Measurements from ENCODE around the gene CAPN11.
"Not testable (repeated sequence)": the region's sequence is repeated elsewhere in the genome, so short reads cannot be mapped to it uniquely, and the experiment has no call there.

CAPN11 gene

GRCh38 chr6:44179648-44180047, 21.0 kb downstream of the CAPN11 start:
- no peak for DNase-seq (ENCODE audit: low read depth in 1 of 2, low spot score in 1 of 2)

DNA sequence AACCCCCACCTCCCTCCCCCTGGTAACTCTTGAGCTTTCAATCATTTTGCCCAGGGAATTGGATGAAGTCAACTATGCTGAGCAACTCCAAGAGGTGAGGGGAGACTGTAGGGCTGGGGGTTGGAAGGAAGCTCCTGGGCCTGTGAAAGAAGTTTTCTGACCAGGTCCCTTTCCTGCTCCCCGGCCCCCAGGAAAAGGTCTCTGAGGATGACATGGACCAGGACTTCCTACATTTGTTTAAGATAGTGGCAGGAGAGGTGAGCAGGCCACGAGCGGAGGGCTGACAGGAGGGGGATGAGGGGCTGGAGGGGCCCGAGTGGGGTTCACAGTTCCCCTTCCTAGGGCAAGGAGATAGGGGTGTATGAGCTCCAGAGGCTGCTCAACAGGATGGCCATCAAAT, 21.8 kb downstream of the CAPN11 start:
- DNase-seq (ENCODE audit: low read depth in 1 of 2, low spot score in 1 of 2), result no peak

GRCh38 chr6:44180886-44181285, 22.3 kb downstream of the CAPN11 start:
- DNase-seq (ENCODE audit: low read depth in 1 of 2, low spot score in 1 of 2), result no peak

GRCh38 chr6:44181784-44182183, 23.2 kb downstream of the CAPN11 start:
- not testable (repeated sequence) for DNase-seq (ENCODE audit: low read depth in 1 of 2, low spot score in 1 of 2)

GRCh38 chr6:44182911-44183390, 24.3 kb downstream of the CAPN11 start:
- DNase-seq (ENCODE audit: low read depth in 1 of 2, low spot score in 1 of 2), result no peak

DNA sequence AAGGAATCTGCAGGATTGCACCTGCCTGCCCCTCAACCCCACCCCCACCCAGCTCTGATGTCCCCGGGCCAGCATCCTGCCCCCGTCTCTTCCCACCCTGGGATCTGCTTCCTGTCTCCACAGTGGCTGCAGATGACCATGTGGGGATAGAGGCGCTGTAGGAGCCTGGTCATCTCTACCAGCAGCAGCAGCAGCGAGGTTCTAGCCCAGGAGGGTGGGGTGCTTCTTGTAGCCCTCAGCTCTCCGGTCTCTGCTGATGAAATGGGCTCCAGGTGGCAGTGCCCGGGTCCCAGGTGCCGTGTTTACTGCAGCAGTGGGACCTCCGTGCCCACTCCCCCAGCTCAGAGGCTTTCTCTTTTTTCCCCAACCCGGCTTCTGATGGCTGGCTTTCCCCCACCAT, 25.2 kb downstream of the CAPN11 start:
- DNase-seq (ENCODE audit: low read depth in 1 of 2, low spot score in 1 of 2), result no peak

- not testable (repeated sequence) for DNase-seq (ENCODE audit: low read depth in 1 of 2, low spot score in 1 of 2)
Measured at GRCh38 chr6:44185356-44185755, 26.7 kb downstream of the CAPN11 start.

GRCh38 chr6:44185953-44186634, 27.5 kb downstream of the CAPN11 start:
- DNase-seq (ENCODE audit: low read depth in 1 of 2, low spot score in 1 of 2), result no peak

- no peak for DNase-seq (ENCODE audit: low read depth in 1 of 2, low spot score in 1 of 2)
Measured at GRCh38 chr6:44186635-44187025, 28.0 kb downstream of the CAPN11 start.

DNA sequence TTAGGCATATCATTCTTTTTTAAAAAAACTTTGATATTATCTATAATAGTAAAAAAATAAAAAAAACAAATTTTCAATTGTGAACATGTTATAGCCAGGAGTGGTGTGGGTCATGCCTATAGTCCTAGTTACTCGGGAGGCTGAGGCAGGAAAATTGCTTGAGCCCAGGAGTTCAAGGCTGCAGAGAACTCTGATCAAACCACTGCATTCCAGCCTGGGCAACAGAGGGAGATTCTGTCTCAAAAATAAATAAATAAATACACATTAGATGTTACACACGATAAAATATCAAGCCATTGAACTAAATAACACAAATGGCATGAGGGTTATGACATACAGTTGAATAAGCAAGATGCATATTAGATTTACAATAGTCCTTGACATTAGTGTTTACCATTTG, 30.2 kb downstream of the CAPN11 start:
- DNase-seq (ENCODE audit: low read depth in 1 of 2, low spot score in 1 of 2), result no peak

DNA sequence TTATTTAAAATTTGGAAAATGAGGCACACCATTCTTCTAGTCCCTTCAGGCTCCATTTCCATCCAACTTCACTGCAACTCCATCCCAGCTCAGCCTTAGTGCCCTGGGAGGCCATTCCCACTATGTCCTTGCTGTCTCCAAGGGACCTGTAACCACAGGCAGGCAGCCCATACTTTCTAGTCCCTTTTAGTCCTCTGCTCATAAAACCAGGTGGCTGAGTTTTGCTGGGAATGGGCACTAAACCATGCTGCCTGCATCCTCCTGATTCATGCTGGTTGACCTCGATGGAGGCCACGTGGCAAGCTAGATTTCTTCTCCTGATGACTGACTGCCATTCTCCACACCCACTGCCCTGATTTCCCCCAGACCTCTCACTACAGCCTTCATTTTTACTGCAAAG, 30.6 kb downstream of the CAPN11 start:
- DNase-seq (ENCODE audit: low read depth in 1 of 2, low spot score in 1 of 2), result no peak

GRCh38 chr6:44190715-44191114, 32.1 kb downstream of the CAPN11 start:
- DNase-seq (ENCODE audit: low read depth in 1 of 2, low spot score in 1 of 2), result no peak

DNA sequence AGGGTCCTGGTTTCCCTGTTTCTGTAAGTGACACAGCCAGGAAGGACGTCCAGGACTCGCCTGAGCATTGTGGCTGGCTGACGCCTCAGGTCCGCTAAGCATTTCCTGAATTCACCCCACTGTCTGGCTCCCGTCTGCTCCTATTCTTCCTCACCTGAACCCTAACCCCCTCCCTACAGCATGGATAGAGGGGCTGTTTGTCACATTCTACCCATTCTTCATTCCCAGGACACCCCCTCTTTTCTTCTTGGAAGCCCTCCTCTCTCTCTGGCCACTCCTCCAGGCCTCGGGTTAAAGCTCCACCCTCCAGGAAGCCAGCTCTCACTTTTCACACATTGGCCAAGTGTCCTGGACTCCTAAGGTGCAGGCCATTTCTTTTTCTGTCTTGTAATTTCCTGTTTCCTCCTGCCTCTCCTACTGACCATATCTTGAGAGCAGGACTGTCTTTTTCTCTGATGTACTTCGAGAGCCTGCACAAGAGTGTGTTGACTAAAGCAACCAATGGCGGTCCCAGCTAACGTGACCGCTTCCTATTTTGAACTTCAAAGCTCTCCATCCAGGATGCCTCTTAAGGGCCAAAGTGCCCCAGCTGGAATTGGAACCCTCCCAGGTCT, 33.9 kb downstream of the CAPN11 start:
- DNase-seq (ENCODE audit: low read depth in 1 of 2, low spot score in 1 of 2), result no peak

- no peak for DNase-seq (ENCODE audit: low read depth in 1 of 2, low spot score in 1 of 2)
Measured at GRCh38 chr6:44193307-44193910, 34.8 kb downstream of the CAPN11 start.

GRCh38 chr6:44194326-44194725, 35.7 kb downstream of the CAPN11 start:
- DNase-seq (ENCODE audit: low read depth in 1 of 2, low spot score in 1 of 2), result no peak

DNA sequence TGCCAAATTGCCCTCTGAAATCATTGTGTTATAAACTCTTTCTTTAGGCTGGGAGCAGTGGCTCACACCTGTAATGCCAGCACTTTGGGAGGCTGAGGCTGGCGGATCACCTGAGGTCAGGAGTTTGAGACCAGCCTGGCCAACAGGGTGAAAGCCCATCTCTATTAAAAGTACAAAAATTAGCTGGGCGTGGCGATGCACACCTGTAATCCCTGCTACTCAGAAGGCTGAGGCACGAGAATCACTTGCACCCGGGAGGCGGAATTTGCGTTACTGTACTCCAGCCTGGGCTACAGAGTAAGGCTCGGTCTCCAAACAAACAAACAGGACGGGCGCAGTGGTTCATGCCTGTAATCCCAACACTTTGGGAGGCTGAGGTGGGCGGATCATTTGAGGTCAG, 37.7 kb downstream of the CAPN11 start:
- not testable (repeated sequence) for DNase-seq (ENCODE audit: low read depth in 1 of 2, low spot score in 1 of 2)

DNA sequence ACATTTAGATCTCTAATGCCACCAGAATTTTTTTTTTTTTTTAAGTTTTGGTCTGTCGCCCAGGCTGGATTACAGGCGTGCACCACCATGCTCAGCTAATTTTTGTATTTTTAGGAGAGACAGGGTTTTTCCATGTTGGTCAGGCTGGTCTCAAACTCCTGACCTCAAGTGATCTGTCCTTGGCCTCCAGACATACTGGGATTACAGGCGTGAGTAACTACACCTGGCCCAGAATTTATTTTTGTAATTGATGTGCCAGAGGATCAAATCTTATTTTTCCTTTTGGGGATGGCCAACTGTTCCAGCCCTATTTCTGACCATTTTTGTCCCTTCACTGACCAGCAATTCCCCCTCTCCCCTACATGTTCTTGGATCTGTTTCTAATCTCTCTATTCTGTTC, 40.1 kb downstream of the CAPN11 start:
- DNase-seq (ENCODE audit: low read depth in 1 of 2, low spot score in 1 of 2), result no peak

GRCh38 chr6:44199883-44200282, 41.3 kb downstream of the CAPN11 start:
- no peak for DNase-seq (ENCODE audit: low read depth in 1 of 2, low spot score in 1 of 2)

DNA sequence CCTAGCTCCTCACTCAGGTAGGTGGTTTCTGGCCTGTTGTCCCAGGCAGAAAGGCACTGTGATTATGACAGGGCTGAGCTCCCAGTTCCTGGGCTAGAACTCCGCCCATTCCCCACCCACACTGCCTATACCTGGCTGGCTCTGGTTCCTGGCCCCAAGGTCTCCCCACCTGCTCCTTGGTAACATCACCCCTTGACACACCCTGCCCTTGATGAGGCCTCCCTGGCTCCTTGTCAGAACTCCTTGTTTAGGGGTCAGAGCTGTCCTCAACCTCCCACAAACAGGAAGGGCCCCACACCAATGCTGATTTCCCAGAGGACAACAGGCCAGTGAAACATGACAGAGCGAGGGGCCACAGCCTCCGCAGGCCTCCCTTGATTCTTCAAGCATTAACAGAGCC, 42.6 kb downstream of the CAPN11 start:
- DNase-seq (ENCODE audit: low read depth in 1 of 2, low spot score in 1 of 2), result no peak

DNA sequence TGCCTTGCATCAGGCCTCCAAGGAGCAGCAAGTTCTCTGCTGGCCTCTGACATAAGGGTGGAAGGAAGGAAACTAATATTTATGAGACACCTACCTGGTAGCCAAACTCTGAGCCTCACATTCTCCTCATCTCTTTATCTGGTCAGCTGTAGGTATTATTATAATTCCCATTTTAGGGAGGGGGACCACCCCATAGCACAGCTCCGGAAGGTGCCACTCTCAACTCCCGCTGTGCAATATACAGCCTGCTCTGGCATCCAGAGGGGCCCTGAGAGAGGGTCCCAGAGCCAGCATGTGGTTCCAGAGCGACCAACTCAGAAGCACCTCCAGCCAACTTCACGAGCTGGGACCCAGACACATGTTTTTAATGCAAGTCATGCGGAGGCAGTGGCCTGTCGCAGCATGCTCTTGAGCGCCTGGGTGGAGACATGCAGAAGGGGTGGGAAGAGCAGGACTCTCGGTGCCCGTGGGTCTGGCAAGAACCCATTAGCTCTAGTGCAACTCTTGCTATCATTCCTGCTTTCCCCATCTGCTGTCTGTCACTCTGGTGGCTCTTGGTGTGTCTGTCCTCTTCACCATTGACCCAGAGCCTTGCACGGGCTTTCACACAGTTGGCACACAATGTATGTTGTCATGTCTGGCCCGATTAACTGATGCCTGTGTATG, 43.2 kb downstream of the CAPN11 start:
- DNase-seq (ENCODE audit: low read depth in 1 of 2, low spot score in 1 of 2), result no peak

DNA sequence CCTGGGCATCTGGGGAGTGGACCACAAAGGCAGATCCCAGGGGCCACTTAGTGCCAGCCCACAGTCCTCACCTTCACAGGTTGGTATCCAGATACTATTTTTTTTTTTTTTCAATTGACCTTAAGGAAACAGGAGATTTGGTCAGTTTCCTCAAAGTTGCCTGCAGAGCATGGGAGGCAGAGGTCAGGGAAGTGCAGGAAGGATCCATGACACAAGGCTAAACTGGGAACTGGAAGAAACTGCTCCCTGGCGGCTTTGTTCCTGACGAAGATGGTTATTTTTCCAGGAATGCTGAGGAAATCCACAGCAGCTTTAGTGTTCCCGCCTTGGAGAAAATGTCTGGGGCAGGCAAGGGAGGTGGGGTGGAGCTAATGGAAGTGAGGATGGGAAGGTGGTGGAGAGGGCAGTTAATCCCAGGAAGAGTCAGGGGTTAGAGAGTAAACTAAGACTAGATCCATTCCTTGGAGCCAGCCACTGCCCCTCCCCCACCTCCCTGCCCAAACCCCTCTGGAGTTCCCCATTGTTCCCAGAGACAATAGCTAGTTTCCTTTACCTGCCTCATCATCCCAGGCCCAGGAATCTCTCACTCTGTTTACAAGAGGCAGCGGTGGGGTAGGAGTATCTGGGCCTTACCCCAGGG, 43.8 kb downstream of the CAPN11 start:
- DNase-seq (ENCODE audit: low read depth in 1 of 2, low spot score in 1 of 2), result no peak
